ENCODE results near the gene HHEX. TPM values are rescaled to one million over a fixed set of nuclear protein-coding genes. Genes with fewer than 3 reads are reported as not detected.
"Not testable (repeated sequence)": the region's sequence is repeated elsewhere in the genome, so short reads cannot be mapped to it uniquely, and the experiment has no call there.

HHEX gene
- total RNA-seq = 10 to 100 TPM; 26.8 to 73.2 (median 42.0) TPM
- long read RNA-seq, transcript HHEX-201 (4 exons, 1,727 nt) = major isoform, 11 of 16 reads
- long read RNA-seq, partial matches to known transcripts = 4 of 16 reads
- long read RNA-seq, other reads (novel, unspliced or antisense) = 0 of 16 reads

DNA sequence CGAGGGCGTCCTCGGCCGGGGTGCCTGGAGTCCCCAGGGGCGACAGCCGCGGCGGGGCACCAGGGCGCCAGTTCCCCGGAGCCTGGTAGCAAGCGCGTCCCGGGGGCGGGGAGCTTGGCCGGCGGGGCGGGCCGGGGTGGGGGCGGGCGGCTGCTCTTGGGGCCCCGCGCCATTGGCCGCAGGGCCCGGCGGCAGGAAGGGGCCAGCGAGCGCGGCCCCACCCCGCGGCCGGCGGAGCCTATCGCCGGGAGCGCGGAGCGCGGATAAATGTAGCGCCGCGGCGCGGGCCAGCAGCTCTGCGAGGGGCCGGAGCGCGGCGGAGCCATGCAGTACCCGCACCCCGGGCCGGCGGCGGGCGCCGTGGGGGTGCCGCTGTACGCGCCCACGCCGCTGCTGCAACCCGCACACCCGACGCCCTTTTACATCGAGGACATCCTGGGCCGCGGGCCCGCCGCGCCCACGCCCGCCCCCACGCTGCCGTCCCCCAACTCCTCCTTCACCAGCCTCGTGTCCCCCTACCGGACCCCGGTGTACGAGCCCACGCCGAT is at the start of gene HHEX:
Gene HHEX (plus strand): TSS at position 293 of the 548 bp plus-strand sequence. CDS start 32 bp downstream, at position 325.
- Histone ChIP-seq H3K4me3 (peak within 1 kb of the TSS; percentile 82 to 88 (median 85)), H3K27me3 (no peaks in the 10 kb centered on the region), H3K9me3 (no peaks in the 10 kb centered on the region), H3K36me3 (peaks cover 0 to 6% (median 0%) of the 10 kb centered on the region in 4 donors), H3K27ac (peak within 1 kb of the TSS; percentile 91 to 96 (median 94)), H3K4me1 (peaks cover 0 to 22% (median 3%) of the 10 kb centered on the region in 4 donors)
- intact Hi-C loops (cut with DNase I) = no loop called here
- WGBS (ENCODE audit: insufficient coverage, low coverage, low lambda C conversion rate, missing lambda C conversion rate) = 0% methylated on average over 2 of the region's 79 CpGs
- peak; percentile 87 to 91 (median 89) for DNase-seq
- peak; percentile 61 to 83 (median 74) for ATAC-seq
- peak in 1 of 4 donors; percentile 14 for TF ChIP-seq CTCF (IDR thresholded peaks at IDR 0.05)
- TF ChIP-seq POLR2A (IDR thresholded peaks at IDR 0.05) = peak; percentile 98

DNA sequence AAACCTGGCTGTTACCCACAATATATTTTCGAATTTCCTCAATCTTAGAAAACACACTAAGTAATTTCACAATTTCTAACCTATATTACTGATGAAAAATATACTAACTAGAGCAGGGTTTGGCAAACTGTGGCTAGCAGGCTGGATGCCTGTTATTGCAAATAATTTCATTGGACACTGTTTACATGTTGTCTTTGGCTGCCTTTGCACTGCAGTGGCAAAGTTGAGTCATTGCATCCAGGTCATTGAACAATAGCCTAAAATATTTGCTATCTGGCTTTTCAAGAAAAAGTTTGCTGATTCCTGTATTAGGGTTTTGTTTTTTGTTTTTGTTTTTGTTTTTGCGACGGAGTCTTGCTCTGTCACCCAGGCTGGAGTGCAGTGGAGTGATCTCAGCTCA is 49.6 kb upstream of the HHEX start:
- H3K9me3 ChIP-seq = no peaks in the 10 kb centered on the region
- peak in 3 of 4 donors; percentile 13 to 25 (median 21) for TF ChIP-seq CTCF (IDR thresholded peaks at IDR 0.05)
- no peak for TF ChIP-seq POLR2A (IDR thresholded peaks at IDR 0.05)
- DNase-seq (peak; percentile 37 to 55 (median 50)), ATAC-seq (peak; percentile 78 to 92 (median 86))
- no peaks in the 10 kb centered on the region for H3K27me3 ChIP-seq
- H3K36me3 ChIP-seq = no peaks in the 10 kb centered on the region
- no peak overlapping the region for H3K4me3 ChIP-seq
- H3K4me1 ChIP-seq = peaks cover 0 to 6% (median 0%) of the 10 kb centered on the region in 4 donors
- H3K27ac ChIP-seq = no peak overlapping the region
- intact Hi-C loops (cut with DNase I) = no loop called here
- 53% methylated on average over 3 of the region's 3 CpGs for WGBS (ENCODE audit: insufficient coverage, low coverage, low lambda C conversion rate, missing lambda C conversion rate)

- intact Hi-C loops (cut with DNase I) = no loop called here
- Histone ChIP-seq H3K27ac (no peak overlapping the region), H3K4me1 (peaks cover 0 to 6% (median 0%) of the 10 kb centered on the region in 4 donors), H3K27me3 (no peaks in the 10 kb centered on the region), H3K9me3 (no peaks in the 10 kb centered on the region), H3K4me3 (no peak overlapping the region), H3K36me3 (no peaks in the 10 kb centered on the region)
- 80% methylated on average over 1 of the region's 1 CpG for WGBS (ENCODE audit: insufficient coverage, low coverage, low lambda C conversion rate, missing lambda C conversion rate)
- DNase-seq (no peak), ATAC-seq (no peak)
- TF ChIP-seq CTCF (IDR thresholded peaks at IDR 0.05) = no peak
Observed at GRCh38 chr10:92641492-92641891, 48.3 kb upstream of the HHEX start.

DNA sequence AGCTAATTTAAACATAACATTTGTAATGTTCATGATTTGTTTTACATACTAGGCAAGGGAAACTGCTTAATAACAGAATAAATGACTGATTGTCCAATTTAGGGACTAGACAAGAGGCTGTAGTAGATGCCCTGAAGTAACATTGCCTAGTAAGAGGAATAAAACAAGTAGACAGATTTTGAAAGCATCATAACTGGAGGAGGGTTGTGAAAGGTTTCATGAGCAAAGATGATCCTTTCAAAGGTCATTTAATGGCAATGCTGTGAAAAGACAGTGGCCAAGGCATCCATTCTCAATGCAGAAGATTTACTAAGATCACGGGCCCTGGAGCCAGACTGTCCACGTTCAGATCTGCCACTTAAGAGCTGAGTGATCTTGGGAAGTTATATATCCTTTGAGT is 44.8 kb upstream of the HHEX start:
- intact Hi-C loops (cut with DNase I) = no loop called here
- H3K4me1 ChIP-seq = peaks cover 0 to 6% (median 0%) of the 10 kb centered on the region in 4 donors
- H3K9me3 ChIP-seq = no peaks in the 10 kb centered on the region
- ATAC-seq = no peak
- no peaks in the 10 kb centered on the region for H3K36me3 ChIP-seq
- H3K27me3 ChIP-seq = no peaks in the 10 kb centered on the region
- DNase-seq = no peak
- H3K4me3 ChIP-seq = no peak overlapping the region
- TF ChIP-seq POLR2A (IDR thresholded peaks at IDR 0.05) (no peak), CTCF (IDR thresholded peaks at IDR 0.05) (no peak)
- no peak overlapping the region for H3K27ac ChIP-seq
- WGBS (ENCODE audit: insufficient coverage, low coverage, low lambda C conversion rate, missing lambda C conversion rate) = 91% methylated on average over 2 of the region's 2 CpGs

DNA sequence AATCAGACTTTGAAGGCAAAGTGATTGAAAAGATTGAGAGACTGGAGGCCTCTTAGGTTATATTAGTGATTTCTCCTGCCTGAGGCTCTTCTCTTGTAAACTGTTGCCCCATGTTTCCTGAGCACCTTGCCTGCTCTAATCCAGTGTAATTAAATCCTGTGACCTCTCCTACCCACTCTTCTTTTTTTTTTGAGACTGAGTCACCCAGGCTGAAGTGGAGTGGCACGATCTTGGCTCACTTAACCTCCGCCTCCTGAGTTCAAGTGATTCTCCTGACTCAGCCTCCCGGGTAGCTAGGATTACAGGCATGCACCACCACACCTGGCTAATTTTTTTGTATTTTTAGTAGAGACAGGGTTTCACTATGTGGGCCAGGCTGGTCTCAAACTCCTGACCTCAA is 38.9 kb upstream of the HHEX start:
- H3K9me3 ChIP-seq; intact Hi-C loops (cut with DNase I); H3K27ac ChIP-seq; H3K4me3 ChIP-seq; ATAC-seq; DNase-seq; H3K36me3 ChIP-seq; H3K4me1 ChIP-seq; H3K27me3 ChIP-seq: not testable (repeated sequence)
- 97% methylated on average over 3 of the region's 3 CpGs for WGBS (ENCODE audit: insufficient coverage, low coverage, low lambda C conversion rate, missing lambda C conversion rate)

Data from right lobe of liver (tissue), 6 donors.